Upper lobe of right lung (tissue), 1 donor: ENCODE measurements around the gene DIS3L2. TPM values are rescaled to one million over a fixed set of nuclear protein-coding genes. Genes with fewer than 3 reads are reported as not detected.

Source experiments
- ATAC-seq: fragments of 200-7000 bp; cut with Tn5 transposase; one replicate; pipeline ENCODE4 v1.9.1; 2020; ENCODE audit warnings: mild to moderate bottlenecking, moderate library complexity
- DNase-seq: peaks from one replicate; pipeline ENCODE4 v3.0.0-alpha.2; 2020
- H3K27ac ChIP-seq: fragments of 200-600 bp; one replicate; pipeline ENCODE4 v1.8.0; 2022
- H3K27me3 ChIP-seq: fragments of 200-600 bp; one replicate; pipeline ENCODE4 v1.8.0; 2022; ENCODE audit warnings: mild to moderate bottlenecking
- H3K36me3 ChIP-seq: fragments of 200-600 bp; one replicate; pipeline ENCODE4 v1.8.0; 2022
- H3K4me1 ChIP-seq: fragments of 200-600 bp; one replicate; pipeline ENCODE4 v1.8.0; 2022
- H3K4me3 ChIP-seq: fragments of 200-600 bp; one replicate; pipeline ENCODE4 v1.8.0; 2022; ENCODE audit warnings: mild to moderate bottlenecking
- H3K9me3 ChIP-seq: fragments of 200-600 bp; one replicate; pipeline ENCODE4 v1.8.0; 2022
- CTCF ChIP-seq: fragments of 200-600 bp; IDR thresholded peaks from one replicate; pipeline ENCODE4 v1.8.0; 2022; ENCODE audit warnings: antibody characterized with exemption
- intact Hi-C: fragments of 100-400 bp; cut with DNase I; formaldehyde crosslinking; loops from one replicate; pipeline ENCODE4 v1.11.0; 2022
- total RNA-seq: library from RNA; stranded (reverse); fragmentation: NEBNext Ultra II Directional; extraction: Animal tissue kit (Norgen Biotek cat#: 25700); gene quantifications from one replicate; pipeline ENCODE4 v1.2.1, GENCODE V29; 2021
- donor health status: DM: no; HTN: yes; CAD: no; lungs with severe emphysema.

Gene DIS3L2
- total RNA-seq, 1 donor from 2014 or later = 35.8 TPM

- peaks cover 46% of the 10 kb centered on the region for H3K36me3 ChIP-seq
- H3K9me3 ChIP-seq = no peaks in the 10 kb centered on the region
- intact Hi-C loops = no loop called here
- ATAC-seq (no peak), DNase-seq (no peak)
- TF ChIP-seq CTCF = no peak
- no peaks in the 10 kb centered on the region for H3K27me3 ChIP-seq
- no peaks in the 10 kb centered on the region for H3K4me1 ChIP-seq
- no peak overlapping the region for H3K27ac ChIP-seq
- H3K4me3 ChIP-seq = no peak overlapping the region
These were observed 56.7 kb downstream of the DIS3L2 start for GRCh38 chr2:232018181-232018580.

GRCh38 chr2:232022718-232023117 lies 61.2 kb downstream of the DIS3L2 start:
- intact Hi-C loops = no loop called here
- Histone ChIP-seq H3K4me1 (no peaks in the 10 kb centered on the region), H3K27ac (no peak overlapping the region), H3K36me3 (peaks cover 47% of the 10 kb centered on the region), H3K4me3 (no peak overlapping the region), H3K9me3 (no peaks in the 10 kb centered on the region), H3K27me3 (no peaks in the 10 kb centered on the region)
- no peak for TF ChIP-seq CTCF
- ATAC-seq (no peak), DNase-seq (no peak)

GRCh38 chr2:232023426-232023825 lies 61.9 kb downstream of the DIS3L2 start:
- no peak for TF ChIP-seq CTCF
- Histone ChIP-seq H3K9me3 (no peaks in the 10 kb centered on the region), H3K4me3 (no peak overlapping the region), H3K36me3 (peaks cover 41% of the 10 kb centered on the region), H3K27me3 (no peaks in the 10 kb centered on the region), H3K4me1 (no peaks in the 10 kb centered on the region), H3K27ac (no peak overlapping the region)
- intact Hi-C loops = no loop called here
- ATAC-seq = no peak
- DNase-seq = no peak

GRCh38 chr2:232024457-232024856 lies 62.9 kb downstream of the DIS3L2 start:
- H3K4me1 ChIP-seq = no peaks in the 10 kb centered on the region
- TF ChIP-seq CTCF = no peak
- intact Hi-C loops = no loop called here
- H3K27ac ChIP-seq = no peak overlapping the region
- H3K9me3 ChIP-seq = no peaks in the 10 kb centered on the region
- H3K36me3 ChIP-seq = peaks cover 34% of the 10 kb centered on the region
- ATAC-seq (no peak), DNase-seq (no peak)
- H3K4me3 ChIP-seq = no peak overlapping the region
- H3K27me3 ChIP-seq = no peaks in the 10 kb centered on the region

- ATAC-seq = no peak
- Histone ChIP-seq H3K9me3 (no peaks in the 10 kb centered on the region), H3K27ac (no peak overlapping the region), H3K27me3 (no peaks in the 10 kb centered on the region), H3K4me1 (no peaks in the 10 kb centered on the region), H3K36me3 (peaks cover 42% of the 10 kb centered on the region), H3K4me3 (no peak overlapping the region)
- intact Hi-C loops = no loop called here
- TF ChIP-seq CTCF = no peak
- DNase-seq = no peak
These were observed 65.4 kb downstream of the DIS3L2 start for GRCh38 chr2:232026910-232027309.

- DNase-seq = no peak
- Histone ChIP-seq H3K4me3 (no peak overlapping the region), H3K4me1 (no peaks in the 10 kb centered on the region), H3K9me3 (no peaks in the 10 kb centered on the region), H3K27ac (no peak overlapping the region), H3K36me3 (peaks cover 39% of the 10 kb centered on the region), H3K27me3 (no peaks in the 10 kb centered on the region)
- intact Hi-C loops = no loop called here
- no peak for TF ChIP-seq CTCF
- ATAC-seq = no peak
These were observed 66.0 kb downstream of the DIS3L2 start for GRCh38 chr2:232027530-232027929.
